ENCODE measurements around the gene MOBP.

DNA sequence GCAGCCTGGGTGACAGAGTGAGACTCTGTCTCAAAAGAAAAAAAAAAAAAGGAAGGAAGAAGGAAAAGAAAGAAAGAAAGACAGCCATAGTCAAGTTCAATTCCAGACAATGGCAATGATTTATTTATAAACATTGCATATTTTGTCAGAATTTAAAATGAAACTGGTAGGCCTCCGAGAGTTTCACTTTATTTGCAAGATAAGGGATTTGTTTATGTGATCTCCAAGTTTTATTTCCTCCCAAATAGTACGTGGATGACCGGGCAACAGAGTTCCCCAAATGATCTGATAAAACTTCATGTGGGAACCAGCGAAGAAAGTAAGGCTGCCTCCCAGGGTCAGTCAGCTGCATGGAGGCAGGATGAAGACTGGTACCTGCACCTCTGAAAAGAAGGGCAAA lies 28.6 kb upstream of the MOBP start:
- TF ChIP-seq POLR2A (IDR thresholded peaks at IDR 0.05) (no peak), CTCF (IDR thresholded peaks at IDR 0.05) (no peak), POLR2AphosphoS5 (IDR thresholded peaks at IDR 0.05) (no peak)
